Esophagus mucosa (tissue), 1 donor: ENCODE data around the gene CHPT1. TPM values are rescaled to one million over a fixed set of nuclear protein-coding genes. Genes with fewer than 3 reads are reported as not detected.
"Not testable (repeated sequence)": the region's sequence is repeated elsewhere in the genome, so short reads cannot be mapped to it uniquely, and the experiment has no call there.

ENCODE experiments used
- ATAC-seq: fragments of 200-7000 bp; cut with Tn5 transposase; one replicate; pipeline ENCODE4 v1.9.1; 2020
- total RNA-seq: library from RNA; stranded (reverse); gene quantifications from one replicate; pipeline ENCODE4 v1.2.4, GENCODE V29; 2023
- donor health status: DM: yes; HTN: yes; CAD: no.

The CHPT1 gene
- total RNA-seq = 8.0 TPM

- ATAC-seq = peak; percentile 71
These were observed at the start of gene CHPT1 for GRCh38 chr12:101697197-101697929. CHPT1 (plus strand) TSS chr12:101697640; CDS start chr12:101697862, 222 bp downstream.

- no peak for ATAC-seq
These were observed 49.7 kb upstream of the CHPT1 start for GRCh38 chr12:101647711-101648110.

GRCh38 chr12:101648195-101648594 lies 49.2 kb upstream of the CHPT1 start:
- ATAC-seq = no peak

GRCh38 chr12:101650346-101651117 lies 46.9 kb upstream of the CHPT1 start:
- no peak for ATAC-seq

- ATAC-seq = no peak
These were observed 44.4 kb upstream of the CHPT1 start for GRCh38 chr12:101653030-101653429.

- ATAC-seq = no peak
These were observed 43.9 kb upstream of the CHPT1 start for GRCh38 chr12:101653503-101653902.

GRCh38 chr12:101654442-101654841 lies 43.0 kb upstream of the CHPT1 start:
- ATAC-seq = no peak

- ATAC-seq = no peak
These were observed 42.0 kb upstream of the CHPT1 start for GRCh38 chr12:101655393-101655792.

- ATAC-seq = not testable (repeated sequence)
These were observed 36.8 kb upstream of the CHPT1 start for GRCh38 chr12:101660662-101661061.

GRCh38 chr12:101663298-101663697 lies 34.1 kb upstream of the CHPT1 start:
- no peak for ATAC-seq

- ATAC-seq = no peak
These were observed 32.4 kb upstream of the CHPT1 start for GRCh38 chr12:101664992-101665391.

- ATAC-seq = no peak
These were observed 31.2 kb upstream of the CHPT1 start for GRCh38 chr12:101666052-101666728.

- ATAC-seq = no peak
These were observed 29.8 kb upstream of the CHPT1 start for GRCh38 chr12:101667591-101667990.

- ATAC-seq = peak; percentile 57
These were observed 27.3 kb upstream of the CHPT1 start for GRCh38 chr12:101670007-101670671.

GRCh38 chr12:101671157-101671791 lies 26.2 kb upstream of the CHPT1 start:
- peak; percentile 65 for ATAC-seq

GRCh38 chr12:101671833-101672232 lies 25.6 kb upstream of the CHPT1 start:
- ATAC-seq = no peak

- no peak for ATAC-seq
These were observed 21.9 kb upstream of the CHPT1 start for GRCh38 chr12:101675555-101675954.

GRCh38 chr12:101676497-101676896 lies 20.9 kb upstream of the CHPT1 start:
- ATAC-seq = not testable (repeated sequence)

GRCh38 chr12:101678081-101678480 lies 19.4 kb upstream of the CHPT1 start:
- no peak for ATAC-seq

GRCh38 chr12:101680240-101680639 lies 17.2 kb upstream of the CHPT1 start:
- no peak for ATAC-seq

GRCh38 chr12:101680647-101681046 lies 16.8 kb upstream of the CHPT1 start:
- no peak for ATAC-seq

GRCh38 chr12:101681627-101682026 lies 15.8 kb upstream of the CHPT1 start:
- not testable (repeated sequence) for ATAC-seq
